ENCODE results near the gene ZZZ3.
A peak's percentile ranks its signal among the peaks of the same experiment; 100 is the strongest.
"Not testable (repeated sequence)": the region's sequence is repeated elsewhere in the genome, so short reads cannot be mapped to it uniquely, and the experiment has no call there.

Gene ZZZ3

GRCh38 chr1:77670330-77670729 lies 12.1 kb downstream of the ZZZ3 start:
- DNase-seq (ENCODE audit: low read depth), result no peak

GRCh38 chr1:77668924-77669449 lies 13.5 kb downstream of the ZZZ3 start:
- DNase-seq (ENCODE audit: low read depth), result no peak

GRCh38 chr1:77664939-77665516 lies 17.4 kb downstream of the ZZZ3 start:
- no peak for DNase-seq (ENCODE audit: low read depth)

GRCh38 chr1:77661696-77662095 lies 20.8 kb downstream of the ZZZ3 start:
- DNase-seq (ENCODE audit: low read depth), result no peak

GRCh38 chr1:77659879-77660593 lies 22.4 kb downstream of the ZZZ3 start:
- DNase-seq (ENCODE audit: low read depth), result no peak

- no peak for DNase-seq (ENCODE audit: low read depth)
Observed at GRCh38 chr1:77658271-77658670, 24.2 kb downstream of the ZZZ3 start.

GRCh38 chr1:77655431-77655974 lies 27.0 kb downstream of the ZZZ3 start:
- DNase-seq (ENCODE audit: low read depth), result no peak

GRCh38 chr1:77652970-77653516 lies 29.4 kb downstream of the ZZZ3 start:
- DNase-seq (ENCODE audit: low read depth), result no peak

- DNase-seq (ENCODE audit: low read depth), result no peak
Observed at GRCh38 chr1:77652268-77652667, 30.2 kb downstream of the ZZZ3 start.

- DNase-seq (ENCODE audit: low read depth), result no peak
Observed at GRCh38 chr1:77649127-77649526, 33.3 kb downstream of the ZZZ3 start.

GRCh38 chr1:77646224-77646623 lies 36.2 kb downstream of the ZZZ3 start:
- DNase-seq (ENCODE audit: low read depth), result not testable (repeated sequence)

- no peak for DNase-seq (ENCODE audit: low read depth)
Observed at GRCh38 chr1:77643456-77643855, 39.0 kb downstream of the ZZZ3 start.

GRCh38 chr1:77642941-77643340 lies 39.5 kb downstream of the ZZZ3 start:
- DNase-seq (ENCODE audit: low read depth), result no peak

GRCh38 chr1:77642196-77642595 lies 40.3 kb downstream of the ZZZ3 start:
- DNase-seq (ENCODE audit: low read depth), result no peak

- no peak for DNase-seq (ENCODE audit: low read depth)
Observed at GRCh38 chr1:77639557-77640069, 42.8 kb downstream of the ZZZ3 start.

- peak; percentile 3 for DNase-seq (ENCODE audit: low read depth)
Observed at GRCh38 chr1:77639056-77639455, 43.4 kb downstream of the ZZZ3 start.

- no peak for DNase-seq (ENCODE audit: low read depth)
Observed at GRCh38 chr1:77636864-77637263, 45.6 kb downstream of the ZZZ3 start.
